ENCODE measurements around the gene DUSP16.

The DUSP16 gene

DNA sequence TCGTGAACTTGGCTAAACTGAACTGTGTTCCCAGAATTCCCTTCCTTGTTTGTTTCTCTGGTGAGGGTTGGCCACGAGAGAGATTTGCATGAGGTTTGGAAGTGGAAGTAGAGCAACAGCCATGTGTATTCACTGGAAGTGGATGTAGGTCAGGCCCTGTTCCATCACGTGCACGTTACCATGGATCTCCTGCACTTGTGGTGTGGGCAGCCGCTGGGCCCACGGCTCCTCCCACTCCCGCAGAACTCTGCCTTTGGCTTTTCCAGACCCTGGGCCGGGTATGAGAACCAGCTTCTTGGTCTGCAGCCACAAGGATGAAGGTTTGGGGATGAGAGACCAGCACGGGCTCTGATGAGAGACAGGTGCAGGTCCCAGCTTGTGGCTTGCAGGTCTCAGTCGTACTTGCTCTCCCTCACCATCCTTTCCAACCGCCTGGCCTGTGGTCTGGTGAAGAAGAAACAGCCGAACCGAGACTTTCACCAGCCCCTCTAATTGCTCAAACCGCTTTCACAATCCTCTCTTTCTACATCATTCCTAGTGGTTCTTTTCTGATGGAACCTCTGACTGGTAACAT lies 94.9 kb downstream of the DUSP16 start:
- Histone ChIP-seq H3K79me2 (ENCODE audit: control insufficient read depth, insufficient read depth, low read length, poor library complexity) (no peaks in the 10 kb centered on the region), H3K4ac (ENCODE audit: low read depth, low read length) (no peak overlapping the region), H2BK120ac (ENCODE audit: insufficient read depth, low read length, poor library complexity) (no peak overlapping the region), H3K27ac (ENCODE audit: low read depth, low read length) (no peak overlapping the region), H3K4me1 (ENCODE audit: control insufficient read depth in 1 of 2, insufficient read depth in 2 of 2, low read length in 2 of 2) (peaks cover 5 to 11% of the 10 kb centered on the region in 2 experiments), H3K9me3 (ENCODE audit: insufficient read depth, low read depth, low read length) (peaks cover 2% of the 10 kb centered on the region), H4K8ac (ENCODE audit: low read depth, low read length) (no peak overlapping the region), H4K12ac (ENCODE audit: low read depth, low read length) (no peak overlapping the region), H2AK5ac (ENCODE audit: low read length) (no peak overlapping the region), H3K9ac (ENCODE audit: low read length) (no peak overlapping the region), H2AFZ (ENCODE audit: insufficient read depth, low read length, poor library complexity) (no peak overlapping the region), H3K18ac (ENCODE audit: low read length) (no peak overlapping the region), H3K27me3 (ENCODE audit: insufficient read depth, low read length) (no peaks in the 10 kb centered on the region), H3K36me3 (ENCODE audit: control insufficient read depth in 1 of 2, insufficient read depth in 2 of 2, low read length in 2 of 2) (no peaks in the 10 kb centered on the region), H3K14ac (ENCODE audit: low read length) (no peak overlapping the region), H4K91ac (ENCODE audit: low read depth, low read length) (no peak overlapping the region), H3K23ac (ENCODE audit: low read length) (no peak overlapping the region), H2BK5ac (ENCODE audit: low read depth, low read length, poor library complexity) (no peak overlapping the region), H3K4me2 (ENCODE audit: low read length) (no peak overlapping the region), H3K79me1 (ENCODE audit: low read length) (peaks cover 2% of the 10 kb centered on the region), H3K4me3 (ENCODE audit: low read depth, low read length) (no peak overlapping the region), H2BK12ac (ENCODE audit: low read length) (no peak overlapping the region)
- no peak for DNase-seq
- no CpG with 5 or more reads among the region's 14 CpGs for WGBS (ENCODE audit: extremely low coverage, insufficient coverage, insufficient read length)

DNA sequence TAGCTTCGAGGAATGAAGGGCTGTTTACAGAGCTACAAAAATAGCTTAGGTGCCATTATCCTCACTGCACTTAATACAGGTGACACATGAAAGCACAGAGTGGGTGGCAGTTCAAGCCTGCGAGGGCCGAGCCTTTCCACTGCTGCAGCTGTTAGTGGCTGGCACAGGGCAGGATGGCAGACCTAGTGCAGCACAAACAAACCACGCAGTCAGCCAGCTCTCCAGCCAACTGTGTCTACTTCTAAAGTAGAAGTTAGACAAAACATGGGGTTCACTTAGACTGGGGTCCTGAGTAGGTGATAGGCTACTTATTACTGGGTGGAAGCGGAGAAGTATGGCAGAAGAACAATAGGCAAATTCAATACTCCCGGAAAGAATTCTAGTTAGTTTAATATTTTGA lies 95.4 kb downstream of the DUSP16 start:
- Histone ChIP-seq H3K79me1 (ENCODE audit: low read length) (peaks cover 2% of the 10 kb centered on the region), H3K4me2 (ENCODE audit: low read length) (no peak overlapping the region), H4K12ac (ENCODE audit: low read depth, low read length) (no peak overlapping the region), H2AFZ (ENCODE audit: insufficient read depth, low read length, poor library complexity) (no peak overlapping the region), H3K4me1 (ENCODE audit: control insufficient read depth in 1 of 2, insufficient read depth in 2 of 2, low read length in 2 of 2) (peaks cover 5 to 11% of the 10 kb centered on the region in 2 experiments), H2BK120ac (ENCODE audit: insufficient read depth, low read length, poor library complexity) (no peak overlapping the region), H3K14ac (ENCODE audit: low read length) (no peak overlapping the region), H3K36me3 (ENCODE audit: control insufficient read depth in 1 of 2, insufficient read depth in 2 of 2, low read length in 2 of 2) (no peaks in the 10 kb centered on the region), H3K27ac (ENCODE audit: low read depth, low read length) (no peak overlapping the region), H3K79me2 (ENCODE audit: control insufficient read depth, insufficient read depth, low read length, poor library complexity) (no peaks in the 10 kb centered on the region), H3K9me3 (ENCODE audit: insufficient read depth, low read depth, low read length) (peaks cover under 1% of the 10 kb centered on the region), H3K4ac (ENCODE audit: low read depth, low read length) (no peak overlapping the region), H3K9ac (ENCODE audit: low read length) (no peak overlapping the region), H2BK12ac (ENCODE audit: low read length) (no peak overlapping the region), H2BK5ac (ENCODE audit: low read depth, low read length, poor library complexity) (no peak overlapping the region), H3K27me3 (ENCODE audit: insufficient read depth, low read length) (no peaks in the 10 kb centered on the region), H3K23ac (ENCODE audit: low read length) (no peak overlapping the region), H4K91ac (ENCODE audit: low read depth, low read length) (no peak overlapping the region), H3K4me3 (ENCODE audit: low read depth, low read length) (no peak overlapping the region), H4K8ac (ENCODE audit: low read depth, low read length) (no peak overlapping the region), H3K18ac (ENCODE audit: low read length) (no peak overlapping the region), H2AK5ac (ENCODE audit: low read length) (no peak overlapping the region)
- WGBS (ENCODE audit: extremely low coverage, insufficient coverage, insufficient read length), result no CpG with 5 or more reads among the region's 6 CpGs
- no peak for DNase-seq

DNA sequence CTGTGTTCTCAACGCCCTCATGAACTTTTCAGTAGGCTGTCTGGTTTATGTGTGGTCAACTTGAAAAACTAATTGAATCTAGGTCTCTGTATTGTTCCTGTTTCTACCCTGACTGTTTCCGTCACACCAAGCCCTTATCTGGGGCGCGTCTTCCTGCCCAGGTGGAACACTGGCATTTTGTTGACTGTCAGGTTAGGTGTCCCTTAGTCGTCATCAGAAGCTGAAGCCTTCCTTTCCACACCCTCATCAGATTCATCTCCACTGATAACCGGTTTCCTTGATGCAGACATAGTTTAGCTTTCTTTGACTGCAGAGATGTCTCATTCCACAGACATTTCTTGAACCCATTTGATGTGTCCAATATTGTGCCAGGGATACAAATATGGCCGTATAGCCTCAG lies 96.5 kb downstream of the DUSP16 start:
- Histone ChIP-seq H3K36me3 (ENCODE audit: control insufficient read depth in 1 of 2, insufficient read depth in 2 of 2, low read length in 2 of 2) (no peaks in the 10 kb centered on the region), H3K4ac (ENCODE audit: low read depth, low read length) (no peak overlapping the region), H3K4me1 (ENCODE audit: control insufficient read depth in 1 of 2, insufficient read depth in 2 of 2, low read length in 2 of 2) (peaks cover 5 to 11% of the 10 kb centered on the region in 2 experiments), H3K4me3 (ENCODE audit: low read depth, low read length) (no peak overlapping the region), H2AK5ac (ENCODE audit: low read length) (no peak overlapping the region), H3K79me1 (ENCODE audit: low read length) (peaks cover 2% of the 10 kb centered on the region), H3K23ac (ENCODE audit: low read length) (no peak overlapping the region), H3K79me2 (ENCODE audit: control insufficient read depth, insufficient read depth, low read length, poor library complexity) (no peaks in the 10 kb centered on the region), H3K27ac (ENCODE audit: low read depth, low read length) (no peak overlapping the region), H2BK12ac (ENCODE audit: low read length) (no peak overlapping the region), H4K8ac (ENCODE audit: low read depth, low read length) (no peak overlapping the region), H3K4me2 (ENCODE audit: low read length) (no peak overlapping the region), H3K18ac (ENCODE audit: low read length) (no peak overlapping the region), H2BK5ac (ENCODE audit: low read depth, low read length, poor library complexity) (no peak overlapping the region), H4K91ac (ENCODE audit: low read depth, low read length) (no peak overlapping the region), H3K9ac (ENCODE audit: low read length) (no peak overlapping the region), H3K9me3 (ENCODE audit: insufficient read depth, low read depth, low read length) (no peaks in the 10 kb centered on the region), H3K27me3 (ENCODE audit: insufficient read depth, low read length) (no peaks in the 10 kb centered on the region), H2BK120ac (ENCODE audit: insufficient read depth, low read length, poor library complexity) (no peak overlapping the region), H3K14ac (ENCODE audit: low read length) (no peak overlapping the region), H2AFZ (ENCODE audit: insufficient read depth, low read length, poor library complexity) (no peak overlapping the region), H4K12ac (ENCODE audit: low read depth, low read length) (no peak overlapping the region)
- peak; percentile 92 to 98 for DNase-seq
- WGBS (ENCODE audit: extremely low coverage, insufficient coverage, insufficient read length), result no CpG with 5 or more reads among the region's 7 CpGs

DNA sequence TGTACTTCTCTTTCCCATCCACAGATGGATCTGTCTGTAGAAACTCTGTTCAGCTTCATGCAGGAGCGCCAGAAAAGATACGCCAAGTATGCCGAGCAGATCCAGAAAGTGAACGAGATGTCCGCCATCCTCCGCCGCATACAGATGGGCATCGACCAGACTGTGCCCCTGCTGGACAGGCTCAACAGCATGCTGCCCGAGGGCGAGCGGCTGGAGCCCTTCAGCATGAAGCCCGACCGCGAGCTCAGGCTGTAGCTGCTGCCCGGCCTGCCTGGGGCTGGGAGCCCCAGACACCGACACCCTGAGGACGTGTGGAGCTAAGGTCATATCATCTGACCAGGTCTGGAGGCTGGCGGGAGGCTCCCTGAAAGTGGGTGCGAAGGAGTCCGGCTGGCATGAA lies 97.1 kb downstream of the DUSP16 start:
- Histone ChIP-seq H3K9ac (ENCODE audit: low read length) (no peak overlapping the region), H2BK120ac (ENCODE audit: insufficient read depth, low read length, poor library complexity) (no peak overlapping the region), H3K4me3 (ENCODE audit: low read depth, low read length) (no peak overlapping the region), H3K23ac (ENCODE audit: low read length) (no peak overlapping the region), H2BK5ac (ENCODE audit: low read depth, low read length, poor library complexity) (no peak overlapping the region), H3K36me3 (ENCODE audit: control insufficient read depth in 1 of 2, insufficient read depth in 2 of 2, low read length in 2 of 2) (no peaks in the 10 kb centered on the region), H3K18ac (ENCODE audit: low read length) (no peak overlapping the region), H3K14ac (ENCODE audit: low read length) (no peak overlapping the region), H2AK5ac (ENCODE audit: low read length) (no peak overlapping the region), H3K79me2 (ENCODE audit: control insufficient read depth, insufficient read depth, low read length, poor library complexity) (no peaks in the 10 kb centered on the region), H3K4me2 (ENCODE audit: low read length) (no peak overlapping the region), H3K27me3 (ENCODE audit: insufficient read depth, low read length) (no peaks in the 10 kb centered on the region), H2AFZ (ENCODE audit: insufficient read depth, low read length, poor library complexity) (no peak overlapping the region), H2BK12ac (ENCODE audit: low read length) (no peak overlapping the region), H4K8ac (ENCODE audit: low read depth, low read length) (no peak overlapping the region), H4K12ac (ENCODE audit: low read depth, low read length) (no peak overlapping the region), H3K4me1 (ENCODE audit: control insufficient read depth in 1 of 2, insufficient read depth in 2 of 2, low read length in 2 of 2) (peaks cover 5 to 9% of the 10 kb centered on the region in 2 experiments), H3K79me1 (ENCODE audit: low read length) (peaks cover 2% of the 10 kb centered on the region), H4K91ac (ENCODE audit: low read depth, low read length) (no peak overlapping the region), H3K4ac (ENCODE audit: low read depth, low read length) (no peak overlapping the region), H3K9me3 (ENCODE audit: insufficient read depth, low read depth, low read length) (no peaks in the 10 kb centered on the region), H3K27ac (ENCODE audit: low read depth, low read length) (no peak overlapping the region)
- WGBS (ENCODE audit: extremely low coverage, insufficient coverage, insufficient read length), result no CpG with 5 or more reads among the region's 20 CpGs
- DNase-seq, result peak; percentile 59 to 65
